WTC11 (cell line): ENCODE measurements around the gene SLC30A4. TPM values are rescaled to one million over a fixed set of nuclear protein-coding genes. Genes with fewer than 3 reads are reported as not detected.
A peak's percentile ranks its signal among the peaks of the same experiment; 100 is the strongest.

Experiments used
- ATAC-seq: fragments of 200-7000 bp; cut with Tn5 transposase; 2 replicates; pipeline ENCODE4 v1.10.0; 2021; ENCODE audit warnings: mild to moderate bottlenecking, moderate library complexity
- CTCF ChIA-PET: fragments of 300-600 bp; sonication (Branson Sonifier 250); formaldehyde crosslinking; loops from one replicate; lab custom pipeline; 2021; ENCODE audit warnings: antibody characterized with exemption; lab: Charles Lee
- POLR2A ChIA-PET: fragments of 350-600 bp; sonication (Branson Sonifier 250); formaldehyde crosslinking; loops from one replicate; lab custom pipeline; 2021; ENCODE audit warnings: antibody characterized with exemption; lab: Charles Lee
- DNase-seq: peaks from one replicate; pipeline ENCODE4 v3.0.0; 2021; ENCODE audit warnings: low spot score
- H3K27ac Mint-ChIP-seq: 2 replicates; pipeline ENCODE4 v1.8.0; 2021; ENCODE audit warnings: mixed read lengths
- H3K27me3 Mint-ChIP-seq: 2 replicates; pipeline ENCODE4 v1.8.0; 2021; ENCODE audit warnings: low read depth, mild to moderate bottlenecking, moderate library complexity, mixed read lengths
- H3K36me3 Mint-ChIP-seq: 2 replicates; pipeline ENCODE4 v1.8.0; 2021; ENCODE audit warnings: mixed read lengths
- H3K4me1 Mint-ChIP-seq: 2 replicates; pipeline ENCODE4 v1.8.0; 2022; ENCODE audit warnings: mixed read lengths
- H3K4me3 Mint-ChIP-seq: 2 replicates; pipeline ENCODE4 v1.8.0; 2021; ENCODE audit warnings: mild to moderate bottlenecking, moderate library complexity, mixed read lengths
- H3K9me3 Mint-ChIP-seq: 2 replicates; pipeline ENCODE4 v1.8.0; 2021; ENCODE audit warnings: mixed read lengths
- AR ChIP-seq: fragments of 250-450 bp; sonication (Bioruptor Pico); IDR thresholded peaks from 2 replicates; pipeline ENCODE4 v1.9.0; 2021; ENCODE audit warnings: mild to moderate bottlenecking
- ARID4B ChIP-seq: sonication (generic); formaldehyde crosslinking; IDR thresholded peaks from 2 replicates; pipeline ENCODE4 v1.8.0; 2023; ENCODE audit warnings: missing genetic modification reagents, mild to moderate bottlenecking, borderline replicate concordance
- EMX1 ChIP-seq: fragments of 250-450 bp; sonication (Bioruptor Pico); IDR thresholded peaks from 2 replicates; pipeline ENCODE4 v1.8.0; 2021; ENCODE audit warnings: mild to moderate bottlenecking
- ESRRA ChIP-seq: sonication (generic); formaldehyde crosslinking; IDR thresholded peaks from 2 replicates; pipeline ENCODE4 v1.8.1; 2022; ENCODE audit warnings: mild to moderate bottlenecking, missing genetic modification reagents, borderline replicate concordance
- GABPB1 ChIP-seq: sonication (generic); formaldehyde crosslinking; IDR thresholded peaks from 2 replicates; pipeline ENCODE4 v1.8.1; 2023; ENCODE audit warnings: mild to moderate bottlenecking, missing genetic modification reagents
- GTF2I ChIP-seq: fragments of 250-450 bp; sonication (Bioruptor Pico); conservative IDR thresholded peaks from 2 replicates; pipeline ENCODE4 v1.4.0; 2021; ENCODE audit warnings: mild to moderate bottlenecking
- JUN ChIP-seq: sonication (generic); formaldehyde crosslinking; IDR thresholded peaks from 2 replicates; pipeline ENCODE4 v1.8.0; 2023; ENCODE audit warnings: mild to moderate bottlenecking, missing genetic modification reagents
- NR3C1 ChIP-seq: sonication (generic); formaldehyde crosslinking; conservative IDR thresholded peaks from 2 replicates; pipeline ENCODE4 v1.8.1; 2023; ENCODE audit warnings: low read depth, mild to moderate bottlenecking, missing genetic modification reagents
- PREB ChIP-seq: sonication (generic); formaldehyde crosslinking; IDR thresholded peaks from 2 replicates; pipeline ENCODE4 v1.8.1; 2022; ENCODE audit warnings: mild to moderate bottlenecking, missing genetic modification reagents, moderate library complexity, borderline replicate concordance
- RORB ChIP-seq: fragments of 250-450 bp; sonication (Bioruptor Pico); IDR thresholded peaks from 2 replicates; pipeline ENCODE4 v1.9.0; 2021; ENCODE audit warnings: mild to moderate bottlenecking
- SMAD4 ChIP-seq: sonication (generic); formaldehyde crosslinking; IDR thresholded peaks from 2 replicates; pipeline ENCODE4 v1.8.0; 2022; ENCODE audit warnings: mild to moderate bottlenecking, missing genetic modification reagents
- SP1 ChIP-seq: sonication (generic); formaldehyde crosslinking; conservative IDR thresholded peaks from 2 replicates; pipeline ENCODE4 v1.8.1; 2022; ENCODE audit warnings: missing genetic modification reagents
- STAT6 ChIP-seq: sonication (generic); formaldehyde crosslinking; conservative IDR thresholded peaks from 2 replicates; pipeline ENCODE4 v1.8.1; 2023; ENCODE audit warnings: mild to moderate bottlenecking, low read depth, missing genetic modification reagents, moderate library complexity
- ZNF121 ChIP-seq: sonication (generic); formaldehyde crosslinking; IDR thresholded peaks from 2 replicates; pipeline ENCODE4 v1.8.0; 2023; ENCODE audit warnings: missing genetic modification reagents
- ZNF317 ChIP-seq: sonication (generic); formaldehyde crosslinking; IDR thresholded peaks from 2 replicates; pipeline ENCODE4 v1.8.1; 2023; ENCODE audit warnings: low read depth, mild to moderate bottlenecking, moderate library complexity, missing genetic modification reagents, borderline replicate concordance
- ZNF396 ChIP-seq: fragments of 250-450 bp; sonication (Bioruptor Pico); IDR thresholded peaks from 2 replicates; pipeline ENCODE4 v1.8.0; 2021; ENCODE audit warnings: mild to moderate bottlenecking, moderate library complexity, borderline replicate concordance
- total RNA-seq: library from RNA; stranded (reverse); gene quantifications from 3 replicates; pipeline ENCODE4 v1.2.3, GENCODE V29; 2021

SLC30A4 gene
- total RNA-seq, 1 experiment from 2014 or later: 0.04 TPM

GRCh38 chr15:45523166-45523460, 558 bp upstream of the SLC30A4 start (continued):
- no peak for TF ChIP-seq ARID4B
- TF ChIP-seq ZNF121 (CRISPR knock-in tag): no peak
- TF ChIP-seq RORB (CRISPR knock-in tag): no peak
- no peak for TF ChIP-seq JUN
- TF ChIP-seq AR: no peak
- TF ChIP-seq SP1 (CRISPR knock-in tag): no peak
- no peak for TF ChIP-seq NR3C1
- no peak for TF ChIP-seq STAT6 (CRISPR knock-in tag)
- no peak for TF ChIP-seq EMX1 (CRISPR knock-in tag)
- no peak for TF ChIP-seq GTF2I
- no peak for TF ChIP-seq ZNF396
- TF ChIP-seq PREB (CRISPR knock-in tag): no peak
- no peak for TF ChIP-seq SMAD4 (CRISPR knock-in tag)
- no peak for TF ChIP-seq ZNF317 (CRISPR knock-in tag)
- TF ChIP-seq, all 79 proteins: peak for 0

GRCh38 chr15:45521596-45522327, 793 bp downstream of the SLC30A4 start:
- Mint-ChIP-seq H3K9me3 (no peaks in the 10 kb centered on the region), H3K4me1 (peaks cover 9% of the 10 kb centered on the region), H3K4me3 (peak overlapping the region; percentile 66), H3K36me3 (no peaks in the 10 kb centered on the region), H3K27me3 (peaks cover 95% of the 10 kb centered on the region), H3K27ac (no peak overlapping the region)
- POLR2A ChIA-PET: no interaction called here
- DNase-seq (no peak), ATAC-seq (no peak; the same call in 1 of the 2 replicates)
- 0 out of 2 replicates have a peak, but pooled peaks have one; percentile 27 for TF ChIP-seq GABPB1
- TF ChIP-seq ESRRA (CRISPR knock-in tag): no peak
- CTCF ChIA-PET: interaction anchor here (1.1 kb wide), 1 partner anchor 52 kb away, joined by 9 read pairs; no protein-coding TSS in a partner anchor
